ENCODE results near the gene USP37. TPM values are rescaled to one million over a fixed set of nuclear protein-coding genes. Genes with fewer than 3 reads are reported as not detected.

USP37 gene
- polyA plus RNA-seq, 1 of the 3 experiments (the other 2 are of a cell fraction) = 0.95 TPM

- H2AFZ ChIP-seq (ENCODE audit: low read depth) = no peak overlapping the region
- peaks cover 15% of the 10 kb centered on the region; the same call in 1 of the 2 replicates for H3K79me2 ChIP-seq (ENCODE audit: insufficient read depth)
- H3K4me3 ChIP-seq (ENCODE audit: low read depth in 2 of 2, low read length in 1 of 2) = no peak overlapping the region
- ChIA-PET POLR2A (no interaction called here), CTCF (no interaction called here)
- 95% methylated on average over 3 of the region's 3 CpGs for WGBS (ENCODE audit: low lambda C conversion rate)
- H3K9me2 ChIP-seq = no peaks in the 10 kb centered on the region
- no peak for DNase-seq
- H3K27me3 ChIP-seq (ENCODE audit: insufficient read depth) = no peaks in the 10 kb centered on the region
- H3K4me2 ChIP-seq = no peak overlapping the region
- H4K20me1 ChIP-seq (ENCODE audit: insufficient read depth) = no peaks in the 10 kb centered on the region
- H3K27ac ChIP-seq (ENCODE audit: low read depth in 2 of 2, low read length in 1 of 2) = no peak overlapping the region
- TF ChIP-seq RCOR1 (IDR thresholded peaks at IDR 0.05; ENCODE audit: low read length) (no peak), USF1 (IDR thresholded peaks at IDR 0.05; ENCODE audit: borderline replicate concordance, low read depth) (no peak)
- peaks cover 33 to 40% of the 10 kb centered on the region in 2 experiments for H3K36me3 ChIP-seq (replicated peaks in 1 of 2; ENCODE audit: control insufficient read depth in 1 of 2, insufficient read depth in 2 of 2, low read length in 1 of 2)
- H3F3A ChIP-seq (replicated peaks; ENCODE audit: insufficient read depth) = peaks cover 11% of the 10 kb centered on the region
- H3K9me3 ChIP-seq = no peaks in the 10 kb centered on the region
- H3K9ac ChIP-seq = no peak overlapping the region
- no peaks in the 10 kb centered on the region; a peak in 1 of 4 replicates for H3K4me1 ChIP-seq (ENCODE audit: control insufficient read depth in 1 of 2, insufficient read depth in 2 of 2, low read depth in 1 of 2, low read length in 1 of 2)
Measured at GRCh38 chr2:218558986-218559385, 9.2 kb downstream of the USP37 start.

GRCh38 chr2:218557941-218558340 is 10.2 kb downstream of the USP37 start:
- peaks cover 11% of the 10 kb centered on the region for H3F3A ChIP-seq (replicated peaks; ENCODE audit: insufficient read depth)
- no peak overlapping the region for H3K9ac ChIP-seq
- 68% methylated on average over 2 of the region's 2 CpGs for whole genome bisulfite sequencing (ENCODE audit: low lambda C conversion rate)
- ChIA-PET CTCF (no interaction called here), POLR2A (no interaction called here)
- no peaks in the 10 kb centered on the region for H4K20me1 ChIP-seq (ENCODE audit: insufficient read depth)
- no peak overlapping the region for H2AFZ ChIP-seq (ENCODE audit: low read depth)
- no peak overlapping the region for H3K4me2 ChIP-seq
- H3K9me2 ChIP-seq = no peaks in the 10 kb centered on the region
- DNase-seq = no peak
- H3K9me3 ChIP-seq = no peaks in the 10 kb centered on the region
- no peak overlapping the region for H3K27ac ChIP-seq (ENCODE audit: low read depth in 2 of 2, low read length in 1 of 2)
- peaks cover 6% of the 10 kb centered on the region; the same call in 1 of the 2 replicates for H3K79me2 ChIP-seq (ENCODE audit: insufficient read depth)
- no peaks in the 10 kb centered on the region; a peak in 1 of 4 replicates for H3K4me1 ChIP-seq (ENCODE audit: control insufficient read depth in 1 of 2, insufficient read depth in 2 of 2, low read depth in 1 of 2, low read length in 1 of 2)
- H3K27me3 ChIP-seq (ENCODE audit: insufficient read depth) = no peaks in the 10 kb centered on the region
- H3K4me3 ChIP-seq (ENCODE audit: low read depth in 2 of 2, low read length in 1 of 2) = no peak overlapping the region
- TF ChIP-seq YY1 (IDR thresholded peaks at IDR 0.05; ENCODE audit: low read depth) (no peak), TEAD4 (IDR thresholded peaks at IDR 0.05; ENCODE audit: borderline replicate concordance, insufficient read depth) (no peak), RXRA (IDR thresholded peaks at IDR 0.05; ENCODE audit: borderline replicate concordance, low read depth) (no peak), REST (IDR thresholded peaks at IDR 0.05; ENCODE audit: low read depth, low read length) (no peak)
- H3K36me3 ChIP-seq (replicated peaks in 1 of 2; ENCODE audit: control insufficient read depth in 1 of 2, insufficient read depth in 2 of 2, low read length in 1 of 2) = peaks cover 43 to 51% of the 10 kb centered on the region in 2 experiments

- H3K9me3 ChIP-seq = no peaks in the 10 kb centered on the region
- no peak overlapping the region for H3K9ac ChIP-seq
- DNase-seq = no peak
- no peak overlapping the region for H2AFZ ChIP-seq (ENCODE audit: low read depth)
- WGBS (ENCODE audit: low lambda C conversion rate) = 93% methylated on average over 4 of the region's 4 CpGs
- no peaks in the 10 kb centered on the region; a peak in 1 of 4 replicates for H3K4me1 ChIP-seq (ENCODE audit: control insufficient read depth in 1 of 2, insufficient read depth in 2 of 2, low read depth in 1 of 2, low read length in 1 of 2)
- H3K79me2 ChIP-seq (ENCODE audit: insufficient read depth) = peaks cover 3% of the 10 kb centered on the region; the same call in 1 of the 2 replicates
- TF ChIP-seq SMC3 (IDR thresholded peaks at IDR 0.05; ENCODE audit: low read depth, low read length) (no peak), PBX3 (IDR thresholded peaks at IDR 0.05) (no peak), NFIC (IDR thresholded peaks at IDR 0.05; ENCODE audit: borderline replicate concordance) (no peak), FOXJ3 (CRISPR knock-in tag; IDR thresholded peaks at IDR 0.05) (no peak), TAF1 (IDR thresholded peaks at IDR 0.05; ENCODE audit: borderline replicate concordance, low read depth, low read length) (no peak), ELF1 (IDR thresholded peaks at IDR 0.05) (no peak), GABPA (IDR thresholded peaks at IDR 0.05; ENCODE audit: low read depth) (no peak), GATA2 (CRISPR knock-in tag; IDR thresholded peaks at IDR 0.05) (no peak), USF2 (IDR thresholded peaks at IDR 0.05; ENCODE audit: borderline replicate concordance, low read depth, low read length) (no peak), JUND (IDR thresholded peaks at IDR 0.05) (no peak), EZH2phosphoT487 (IDR thresholded peaks at IDR 0.05; ENCODE audit: borderline replicate concordance, low read depth) (no peak), MEF2A (IDR thresholded peaks at IDR 0.05; ENCODE audit: borderline replicate concordance, low read depth) (no peak), TEAD4 (IDR thresholded peaks at IDR 0.05; ENCODE audit: borderline replicate concordance, insufficient read depth) (no peak)
- no peak overlapping the region for H3K4me3 ChIP-seq (ENCODE audit: low read depth in 2 of 2, low read length in 1 of 2)
- no peaks in the 10 kb centered on the region for H4K20me1 ChIP-seq (ENCODE audit: insufficient read depth)
- POLR2A ChIA-PET = no interaction called here
- no peaks in the 10 kb centered on the region for H3K9me2 ChIP-seq
- H3F3A ChIP-seq (replicated peaks; ENCODE audit: insufficient read depth) = peaks cover 11% of the 10 kb centered on the region
- CTCF ChIA-PET = no interaction called here
- no peak overlapping the region for H3K27ac ChIP-seq (ENCODE audit: low read depth in 2 of 2, low read length in 1 of 2)
- no peak overlapping the region for H3K4me2 ChIP-seq
- H3K36me3 ChIP-seq (replicated peaks in 1 of 2; ENCODE audit: control insufficient read depth in 1 of 2, insufficient read depth in 2 of 2, low read length in 1 of 2) = peaks cover 51 to 59% of the 10 kb centered on the region in 2 experiments
- no peaks in the 10 kb centered on the region for H3K27me3 ChIP-seq (ENCODE audit: insufficient read depth)
Measured at GRCh38 chr2:218555527-218555926, 12.6 kb downstream of the USP37 start.
